ENCODE results near the gene RTCB. TPM values are rescaled to one million over a fixed set of nuclear protein-coding genes. Genes with fewer than 3 reads are reported as not detected.

Gene RTCB
- total RNA-seq, 4 donors from 2014 or later = 62.7 to 181 (median 126) TPM

- DNase-seq = peak in 1 of 3 donors; percentile 61
- no peak overlapping the region for H3K27ac ChIP-seq
- H3K27me3 ChIP-seq = no peaks in the 10 kb centered on the region
- TF ChIP-seq CTCF (IDR thresholded peaks at IDR 0.05) = no peak
- TF ChIP-seq POLR2A (IDR thresholded peaks at IDR 0.05) = no peak
- peaks cover 0 to 100% (median 0%) of the 10 kb centered on the region in 3 donors for H3K36me3 ChIP-seq
- no peaks in the 10 kb centered on the region for H3K4me1 ChIP-seq
- no peaks in the 10 kb centered on the region for H3K9me3 ChIP-seq
- H3K4me3 ChIP-seq = no peak overlapping the region
Measured at GRCh38 chr22:32396746-32397145, 15.3 kb downstream of the RTCB start.

DNA sequence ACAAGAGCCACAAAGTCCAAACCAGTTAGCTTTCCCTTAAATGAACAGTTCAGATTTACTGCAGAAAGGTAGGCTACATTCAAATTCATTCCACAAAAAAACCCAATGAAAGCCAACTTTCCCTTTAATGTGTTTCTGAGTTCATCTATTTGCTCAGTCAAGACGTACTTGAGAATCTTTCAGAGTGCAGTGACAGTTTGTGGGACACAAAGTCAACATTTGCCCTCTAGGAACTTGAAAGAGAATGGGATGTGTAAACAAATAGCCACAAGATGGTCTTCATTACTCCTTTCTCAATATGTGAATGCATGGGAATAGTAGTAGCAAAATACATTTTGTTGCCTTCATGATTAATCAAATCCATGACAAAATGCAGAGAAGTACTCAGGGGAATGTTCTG is 15.8 kb downstream of the RTCB start:
- Histone ChIP-seq H3K4me3 (no peak overlapping the region), H3K4me1 (no peaks in the 10 kb centered on the region), H3K36me3 (peaks cover 0 to 100% (median 0%) of the 10 kb centered on the region in 3 donors), H3K27ac (no peak overlapping the region), H3K9me3 (no peaks in the 10 kb centered on the region), H3K27me3 (no peaks in the 10 kb centered on the region)
- no peak for TF ChIP-seq POLR2A (IDR thresholded peaks at IDR 0.05)
- TF ChIP-seq CTCF (IDR thresholded peaks at IDR 0.05) = no peak
- no peak for DNase-seq

GRCh38 chr22:32395107-32395506 is 16.9 kb downstream of the RTCB start:
- H3K4me3 ChIP-seq = no peak overlapping the region
- H3K36me3 ChIP-seq = peaks cover 0 to 100% (median 0%) of the 10 kb centered on the region in 3 donors
- no peak for DNase-seq
- H3K4me1 ChIP-seq = no peaks in the 10 kb centered on the region
- H3K27me3 ChIP-seq = no peaks in the 10 kb centered on the region
- H3K9me3 ChIP-seq = no peaks in the 10 kb centered on the region
- TF ChIP-seq CTCF (IDR thresholded peaks at IDR 0.05) = no peak
- TF ChIP-seq POLR2A (IDR thresholded peaks at IDR 0.05) = no peak
- no peak overlapping the region for H3K27ac ChIP-seq

DNA sequence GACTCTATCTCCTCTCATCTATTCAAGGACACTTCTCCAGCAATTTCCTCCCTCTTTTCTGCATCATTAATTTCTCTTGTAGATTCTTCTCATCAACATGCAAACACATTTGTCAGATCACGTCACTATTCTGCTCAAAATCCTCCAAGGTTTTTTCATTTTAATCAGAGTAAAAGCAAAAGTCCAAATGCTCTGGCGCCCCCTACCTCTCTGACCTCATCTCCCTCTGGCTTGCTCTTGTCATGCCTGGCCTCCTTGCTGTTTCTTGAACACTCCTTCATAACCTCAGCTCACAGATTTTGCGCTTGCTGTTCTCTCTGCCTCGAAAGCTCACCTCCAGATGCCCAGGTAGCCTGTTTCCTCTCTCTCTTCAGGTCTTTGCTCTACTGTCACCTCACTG is 22.4 kb downstream of the RTCB start:
- no peak overlapping the region for H3K4me3 ChIP-seq
- TF ChIP-seq CTCF (IDR thresholded peaks at IDR 0.05) = peak in 1 of 6 experiments; percentile 12
- no peak for TF ChIP-seq POLR2A (IDR thresholded peaks at IDR 0.05)
- H3K27me3 ChIP-seq = no peaks in the 10 kb centered on the region
- no peak overlapping the region for H3K27ac ChIP-seq
- H3K4me1 ChIP-seq = no peaks in the 10 kb centered on the region
- no peaks in the 10 kb centered on the region for H3K9me3 ChIP-seq
- DNase-seq = no peak
- H3K36me3 ChIP-seq = peaks cover 0 to 94% (median 0%) of the 10 kb centered on the region in 3 donors

DNA sequence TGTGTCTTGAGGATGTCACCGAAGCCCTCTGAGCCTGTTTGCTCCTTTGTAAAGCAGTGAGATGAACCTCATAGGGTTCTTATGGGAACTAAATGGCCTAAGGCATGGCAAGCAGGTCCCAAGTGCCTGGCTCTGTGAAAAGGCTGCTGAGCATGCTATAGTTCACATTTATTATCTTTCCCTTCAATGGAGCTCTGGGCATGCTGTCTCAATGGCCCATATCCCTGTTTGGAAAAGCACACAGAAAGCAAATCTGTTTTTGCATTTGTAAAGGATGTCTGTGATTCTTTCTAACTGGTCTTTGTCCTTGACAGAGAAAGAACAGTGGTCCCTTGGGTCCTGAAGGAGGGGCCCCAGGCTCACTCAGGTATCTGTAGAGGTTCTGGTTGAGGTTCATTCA is 26.4 kb downstream of the RTCB start:
- Histone ChIP-seq H3K4me1 (no peaks in the 10 kb centered on the region), H3K27ac (no peak overlapping the region), H3K4me3 (no peak overlapping the region), H3K27me3 (no peaks in the 10 kb centered on the region), H3K9me3 (no peaks in the 10 kb centered on the region), H3K36me3 (peaks cover 0 to 54% (median 0%) of the 10 kb centered on the region in 3 donors)
- TF ChIP-seq CTCF (IDR thresholded peaks at IDR 0.05) (no peak), POLR2A (IDR thresholded peaks at IDR 0.05) (no peak)
- DNase-seq = no peak

- Histone ChIP-seq H3K27ac (no peak overlapping the region), H3K4me1 (no peaks in the 10 kb centered on the region), H3K4me3 (no peak overlapping the region), H3K36me3 (peaks cover 0 to 9% (median 0%) of the 10 kb centered on the region in 3 donors), H3K27me3 (no peaks in the 10 kb centered on the region), H3K9me3 (no peaks in the 10 kb centered on the region)
- TF ChIP-seq CTCF (IDR thresholded peaks at IDR 0.05) = no peak
- no peak for DNase-seq
Measured at GRCh38 chr22:32380991-32381390, 31.1 kb downstream of the RTCB start.

Data from Peyer's patch (tissue), 4 donors.